Umbilical cord (tissue), 2 donors: ENCODE results near the gene ASIC4. TPM values are rescaled to one million over a fixed set of nuclear protein-coding genes. Genes with fewer than 3 reads are reported as not detected.

Source experiments
- DNase-seq: peaks from one replicate; pipeline ENCODE4 v3.0.0-alpha.2; 2015; ENCODE audit warnings: low spot score
- total RNA-seq: library from RNA; depleted of rRNA; stranded (reverse); fragments of >200 nt; gene quantifications from one replicate; pipeline ENCODE4 v1.2.3, GENCODE V29; 2014; ENCODE audit warnings: low replicate concordance; ENCODE audit not compliant: insufficient read depth

The ASIC4 gene
- total RNA-seq, 1 donor from 2014 or later, result 0.96 TPM

DNA sequence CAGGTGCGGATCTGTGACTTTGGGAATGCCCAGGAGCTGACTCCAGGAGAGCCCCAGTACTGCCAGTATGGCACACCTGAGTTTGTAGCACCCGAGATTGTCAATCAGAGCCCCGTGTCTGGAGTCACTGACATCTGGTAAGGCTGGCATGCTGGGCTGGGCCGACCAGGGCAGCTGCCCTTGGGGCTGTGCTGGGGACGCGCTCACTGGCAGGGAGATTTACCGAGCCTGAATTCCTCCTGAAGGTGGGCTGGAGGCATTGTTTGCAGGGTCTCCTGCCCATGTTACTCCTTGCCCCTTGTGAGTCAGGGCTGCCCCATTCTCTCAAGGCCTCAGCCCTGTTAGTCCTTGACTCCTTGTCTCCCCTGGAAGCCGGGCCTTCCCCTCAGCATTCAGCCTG, 34.3 kb upstream of the ASIC4 start:
- no peak for DNase-seq

DNA sequence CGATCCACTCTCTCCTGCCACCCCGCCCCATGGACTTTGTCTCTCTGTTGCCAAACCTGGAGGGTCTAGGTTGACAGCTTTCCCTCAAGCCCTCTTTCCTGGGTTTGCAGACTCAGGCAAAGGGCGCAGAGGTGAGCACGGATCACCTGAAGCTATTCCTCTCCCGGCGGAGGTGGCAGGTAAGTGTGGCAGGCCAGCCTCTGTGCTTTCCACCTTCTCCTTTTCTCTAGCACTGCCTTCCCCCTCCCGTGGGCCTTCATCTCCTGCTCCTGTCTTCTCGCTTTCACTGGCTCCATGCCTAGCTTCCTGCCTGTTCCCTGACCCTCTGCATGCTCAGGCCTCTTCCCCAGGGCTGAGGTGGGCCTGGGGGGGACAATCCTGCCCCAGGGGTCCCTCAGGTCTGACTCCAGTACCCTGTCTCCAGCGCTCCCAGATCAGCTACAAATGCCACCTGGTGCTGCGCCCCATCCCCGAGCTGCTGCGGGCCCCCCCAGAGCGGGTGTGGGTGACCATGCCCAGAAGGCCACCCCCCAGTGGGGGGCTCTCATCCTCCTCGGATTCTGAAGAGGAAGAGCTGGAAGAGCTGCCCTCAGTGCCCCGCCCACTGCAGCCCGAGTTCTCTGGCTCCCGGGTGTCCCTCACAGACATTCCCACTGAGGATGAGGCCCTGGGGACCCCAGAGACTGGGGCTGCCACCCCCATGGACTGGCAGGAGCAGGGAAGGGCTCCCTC, 31.4 kb upstream of the ASIC4 start:
- no peak for DNase-seq

DNA sequence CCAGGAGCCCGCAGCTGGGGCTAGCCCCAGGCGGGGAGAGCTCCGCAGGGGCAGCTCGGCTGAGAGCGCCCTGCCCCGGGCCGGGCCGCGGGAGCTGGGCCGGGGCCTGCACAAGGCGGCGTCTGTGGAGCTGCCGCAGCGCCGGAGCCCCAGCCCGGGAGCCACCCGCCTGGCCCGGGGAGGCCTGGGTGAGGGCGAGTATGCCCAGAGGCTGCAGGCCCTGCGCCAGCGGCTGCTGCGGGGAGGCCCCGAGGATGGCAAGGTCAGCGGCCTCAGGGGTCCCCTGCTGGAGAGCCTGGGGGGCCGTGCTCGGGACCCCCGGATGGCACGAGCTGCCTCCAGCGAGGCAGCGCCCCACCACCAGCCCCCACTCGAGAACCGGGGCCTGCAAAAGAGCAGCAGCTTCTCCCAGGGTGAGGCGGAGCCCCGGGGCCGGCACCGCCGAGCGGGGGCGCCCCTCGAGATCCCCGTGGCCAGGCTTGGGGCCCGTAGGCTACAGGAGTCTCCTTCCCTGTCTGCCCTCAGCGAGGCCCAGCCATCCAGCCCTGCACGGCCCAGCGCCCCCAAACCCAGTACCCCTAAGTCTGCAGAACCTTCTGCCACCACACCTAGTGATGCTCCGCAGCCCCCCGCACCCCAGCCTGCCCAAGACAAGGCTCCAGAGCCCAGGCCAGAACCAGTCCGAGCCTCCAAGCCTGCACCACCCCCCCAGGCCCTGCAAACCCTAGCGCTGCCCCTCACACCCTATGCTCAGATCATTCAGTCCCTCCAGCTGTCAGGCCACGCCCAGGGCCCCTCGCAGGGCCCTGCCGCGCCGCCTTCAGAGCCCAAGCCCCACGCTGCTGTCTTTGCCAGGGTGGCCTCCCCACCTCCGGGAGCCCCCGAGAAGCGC, 30.6 kb upstream of the ASIC4 start:
- peak; percentile 58 for DNase-seq

DNA sequence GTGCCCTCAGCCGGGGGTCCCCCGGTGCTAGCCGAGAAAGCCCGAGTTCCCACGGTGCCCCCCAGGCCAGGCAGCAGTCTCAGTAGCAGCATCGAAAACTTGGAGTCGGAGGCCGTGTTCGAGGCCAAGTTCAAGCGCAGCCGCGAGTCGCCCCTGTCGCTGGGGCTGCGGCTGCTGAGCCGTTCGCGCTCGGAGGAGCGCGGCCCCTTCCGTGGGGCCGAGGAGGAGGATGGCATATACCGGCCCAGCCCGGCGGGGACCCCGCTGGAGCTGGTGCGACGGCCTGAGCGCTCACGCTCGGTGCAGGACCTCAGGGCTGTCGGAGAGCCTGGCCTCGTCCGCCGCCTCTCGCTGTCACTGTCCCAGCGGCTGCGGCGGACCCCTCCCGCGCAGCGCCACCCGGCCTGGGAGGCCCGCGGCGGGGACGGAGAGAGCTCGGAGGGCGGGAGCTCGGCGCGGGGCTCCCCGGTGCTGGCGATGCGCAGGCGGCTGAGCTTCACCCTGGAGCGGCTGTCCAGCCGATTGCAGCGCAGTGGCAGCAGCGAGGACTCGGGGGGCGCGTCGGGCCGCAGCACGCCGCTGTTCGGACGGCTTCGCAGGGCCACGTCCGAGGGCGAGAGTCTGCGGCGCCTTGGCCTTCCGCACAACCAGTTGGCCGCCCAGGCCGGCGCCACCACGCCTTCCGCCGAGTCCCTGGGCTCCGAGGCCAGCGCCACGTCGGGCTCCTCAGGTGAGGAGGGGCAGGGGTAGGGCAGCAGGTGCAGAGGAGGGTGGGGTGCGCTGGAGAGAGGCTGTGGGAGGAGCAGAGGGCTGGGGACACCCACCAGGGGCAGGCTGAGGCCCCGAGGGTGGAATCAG, 29.7 kb upstream of the ASIC4 start:
- no peak for DNase-seq

DNA sequence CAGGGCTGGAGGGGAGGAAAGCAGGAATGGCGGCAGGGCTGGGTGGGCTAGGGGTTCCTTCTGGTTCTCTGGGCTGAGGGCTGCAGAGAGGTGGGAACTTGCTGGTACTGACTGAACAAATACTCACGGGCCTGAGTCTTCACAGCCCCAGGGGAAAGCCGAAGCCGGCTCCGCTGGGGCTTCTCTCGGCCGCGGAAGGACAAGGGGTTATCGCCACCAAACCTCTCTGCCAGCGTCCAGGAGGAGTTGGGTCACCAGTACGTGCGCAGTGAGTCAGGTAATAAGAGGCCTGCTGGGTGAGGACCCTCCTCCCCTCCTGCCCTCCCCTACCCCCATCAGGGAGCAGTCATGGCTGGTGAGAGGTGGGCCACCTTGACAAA, 29.1 kb upstream of the ASIC4 start:
- DNase-seq, result no peak

DNA sequence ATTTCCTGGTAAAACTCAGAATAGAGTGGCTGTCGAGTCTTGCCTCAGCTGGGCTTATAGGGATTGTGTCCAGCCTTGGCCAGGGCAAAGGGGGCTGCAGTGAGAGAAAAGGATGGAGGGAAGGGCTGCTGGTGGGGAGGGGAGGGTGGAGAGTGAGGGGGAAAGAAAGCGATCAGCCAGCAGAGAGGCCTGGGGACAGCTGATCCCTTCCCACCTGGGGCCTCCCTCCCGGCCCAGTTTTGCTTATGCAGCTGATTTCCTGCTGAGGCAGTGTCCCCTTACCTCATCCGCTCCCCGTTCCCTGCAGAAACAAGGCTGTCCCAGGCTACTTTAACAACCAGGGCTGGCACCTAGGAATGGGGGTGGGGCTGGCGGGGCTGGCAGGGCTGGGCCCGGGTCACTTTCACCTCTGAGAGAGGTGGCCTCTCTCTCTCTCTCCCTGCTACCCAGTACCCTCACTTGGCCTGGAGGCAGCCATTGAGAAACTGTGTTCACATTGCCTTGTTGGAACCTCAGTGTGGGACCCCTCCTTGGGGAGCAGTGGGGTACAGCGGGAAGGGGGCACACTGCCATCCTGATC, 27.8 kb upstream of the ASIC4 start:
- no peak for DNase-seq

DNA sequence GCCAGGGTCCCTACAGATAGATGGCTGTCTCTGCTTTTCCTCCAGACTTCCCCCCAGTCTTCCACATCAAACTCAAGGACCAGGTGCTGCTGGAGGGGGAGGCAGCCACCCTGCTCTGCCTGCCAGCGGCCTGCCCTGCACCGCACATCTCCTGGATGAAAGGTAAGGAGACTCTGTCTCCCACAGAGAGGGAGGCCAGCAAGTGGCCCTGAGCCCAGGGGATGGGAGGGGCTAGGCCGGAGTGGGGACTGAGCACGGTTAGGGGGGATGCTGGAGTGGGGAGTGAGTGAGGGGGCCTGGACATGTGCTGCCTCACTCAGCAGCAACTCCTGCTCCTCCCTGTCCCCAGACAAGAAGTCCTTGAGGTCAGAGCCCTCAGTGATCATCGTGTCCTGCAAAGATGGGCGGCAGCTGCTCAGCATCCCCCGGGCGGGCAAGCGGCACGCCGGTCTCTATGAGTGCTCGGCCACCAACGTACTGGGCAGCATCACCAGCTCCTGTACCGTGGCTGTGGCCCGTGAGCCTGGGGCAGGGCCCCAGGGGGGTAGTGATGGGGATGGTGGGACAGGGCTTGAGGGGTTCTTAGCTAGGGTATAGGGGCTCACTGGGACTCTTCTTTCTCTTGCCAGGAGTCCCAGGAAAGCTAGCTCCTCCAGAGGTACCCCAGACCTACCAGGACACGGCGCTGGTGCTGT, 26.0 kb upstream of the ASIC4 start:
- DNase-seq, result no peak

DNA sequence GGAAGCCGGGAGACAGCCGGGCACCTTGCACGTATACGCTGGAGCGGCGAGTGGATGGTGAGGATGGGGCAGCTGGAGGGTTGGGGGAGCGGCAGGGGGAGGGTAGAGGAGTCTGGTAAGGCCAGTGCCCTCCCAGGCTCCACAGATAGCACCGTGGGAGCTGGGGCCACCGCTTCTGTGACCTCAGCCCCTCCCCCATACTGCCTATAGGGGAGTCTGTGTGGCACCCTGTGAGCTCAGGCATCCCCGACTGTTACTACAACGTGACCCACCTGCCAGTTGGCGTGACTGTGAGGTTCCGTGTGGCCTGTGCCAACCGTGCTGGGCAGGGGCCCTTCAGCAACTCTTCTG, 25.5 kb upstream of the ASIC4 start:
- DNase-seq, result no peak

DNA sequence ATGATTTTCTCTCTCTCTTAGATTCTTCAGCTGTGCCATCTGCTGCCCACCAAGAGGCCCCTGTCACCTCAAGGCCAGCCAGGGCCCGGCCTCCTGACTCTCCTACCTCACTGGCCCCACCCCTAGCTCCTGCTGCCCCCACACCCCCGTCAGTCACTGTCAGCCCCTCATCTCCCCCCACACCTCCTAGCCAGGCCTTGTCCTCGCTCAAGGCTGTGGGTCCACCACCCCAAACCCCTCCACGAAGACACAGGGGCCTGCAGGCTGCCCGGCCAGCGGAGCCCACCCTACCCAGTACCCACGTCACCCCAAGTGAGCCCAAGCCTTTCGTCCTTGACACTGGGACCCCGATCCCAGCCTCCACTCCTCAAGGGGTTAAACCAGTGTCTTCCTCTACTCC, 25.0 kb upstream of the ASIC4 start:
- no peak for DNase-seq

DNA sequence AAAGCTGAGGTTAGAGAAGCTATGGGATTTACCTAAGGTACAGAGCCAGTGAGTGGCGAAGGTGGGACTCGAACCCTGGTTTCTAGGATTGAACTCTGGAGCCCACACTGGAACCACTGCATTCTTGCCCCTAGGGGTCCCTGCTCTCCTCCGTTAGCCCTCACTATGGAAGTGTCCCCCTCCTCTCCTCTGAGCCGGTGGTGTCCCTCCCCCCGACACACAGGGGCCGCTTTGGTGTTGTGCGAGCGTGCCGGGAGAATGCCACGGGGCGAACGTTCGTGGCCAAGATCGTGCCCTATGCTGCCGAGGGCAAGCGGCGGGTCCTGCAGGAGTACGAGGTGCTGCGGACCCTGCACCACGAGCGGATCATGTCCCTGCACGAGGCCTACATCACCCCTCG, 24.1 kb upstream of the ASIC4 start:
- DNase-seq, result no peak

DNA sequence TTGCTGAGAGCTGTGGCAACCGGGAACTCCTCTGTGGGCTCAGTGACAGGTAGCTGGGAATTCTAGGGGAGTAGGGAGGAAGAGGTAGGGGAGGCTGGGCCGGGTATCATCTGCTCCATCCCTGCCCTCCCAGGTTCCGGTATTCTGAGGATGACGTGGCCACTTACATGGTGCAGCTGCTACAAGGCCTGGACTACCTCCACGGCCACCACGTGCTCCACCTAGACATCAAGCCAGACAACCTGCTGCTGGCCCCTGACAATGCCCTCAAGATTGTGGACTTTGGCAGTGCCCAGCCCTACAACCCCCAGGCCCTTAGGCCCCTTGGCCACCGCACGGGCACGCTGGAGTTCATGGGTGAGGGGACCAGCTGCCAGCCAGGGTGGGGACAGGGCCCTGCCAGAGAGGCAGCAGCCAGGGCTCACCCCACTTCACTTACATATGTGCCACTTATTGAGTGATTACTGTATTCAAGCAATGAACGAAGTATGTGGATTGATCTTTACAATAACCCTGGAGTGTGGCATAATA, 23.6 kb upstream of the ASIC4 start:
- no peak for DNase-seq

DNA sequence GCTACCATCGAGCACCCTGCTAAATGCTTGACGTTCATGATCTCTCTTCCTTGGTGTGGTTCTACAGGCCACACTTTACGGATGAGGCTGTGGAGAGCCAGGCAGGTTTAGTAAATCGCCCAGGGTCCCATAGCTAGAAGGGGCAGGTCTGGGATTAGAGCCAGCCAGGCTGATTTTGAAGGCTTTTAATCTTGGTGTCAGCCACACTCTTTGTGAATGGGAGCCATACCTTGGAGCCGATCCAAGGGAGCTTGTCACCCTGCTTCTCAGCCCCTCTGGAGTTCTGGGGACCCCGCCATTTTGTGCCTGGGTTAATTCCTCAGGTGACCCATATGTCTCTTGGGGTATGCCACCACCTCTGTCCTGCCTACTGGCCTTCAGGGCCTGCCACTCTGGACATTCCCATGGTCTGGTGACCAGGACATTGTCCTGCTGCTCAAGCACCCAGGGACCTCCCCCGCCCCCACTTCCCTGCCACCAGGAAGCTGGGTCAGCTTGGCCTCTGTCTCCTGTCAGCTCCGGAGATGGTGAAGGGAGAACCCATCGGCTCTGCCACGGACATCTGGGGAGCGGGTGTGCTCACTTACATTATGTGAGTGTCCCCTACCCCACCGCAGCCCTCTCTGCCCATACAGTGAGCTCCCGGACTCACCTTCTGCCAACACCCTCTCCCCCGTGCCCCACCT, 22.9 kb upstream of the ASIC4 start:
- no peak for DNase-seq

DNA sequence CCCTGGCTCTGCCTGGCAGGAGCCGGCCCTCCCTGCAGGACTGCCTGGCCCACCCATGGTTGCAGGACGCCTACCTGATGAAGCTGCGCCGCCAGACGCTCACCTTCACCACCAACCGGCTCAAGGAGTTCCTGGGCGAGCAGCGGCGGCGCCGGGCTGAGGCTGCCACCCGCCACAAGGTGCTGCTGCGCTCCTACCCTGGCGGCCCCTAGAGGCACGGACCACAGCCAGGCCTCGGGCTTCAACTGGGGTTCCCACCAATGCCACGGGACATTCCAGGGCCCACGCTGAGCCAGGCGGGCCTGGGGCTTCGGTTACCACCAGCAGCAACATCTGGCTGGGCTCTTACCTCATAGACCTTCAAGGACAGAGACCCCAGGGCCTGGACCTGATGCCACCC, 21.7 kb upstream of the ASIC4 start:
- DNase-seq, result no peak

DNA sequence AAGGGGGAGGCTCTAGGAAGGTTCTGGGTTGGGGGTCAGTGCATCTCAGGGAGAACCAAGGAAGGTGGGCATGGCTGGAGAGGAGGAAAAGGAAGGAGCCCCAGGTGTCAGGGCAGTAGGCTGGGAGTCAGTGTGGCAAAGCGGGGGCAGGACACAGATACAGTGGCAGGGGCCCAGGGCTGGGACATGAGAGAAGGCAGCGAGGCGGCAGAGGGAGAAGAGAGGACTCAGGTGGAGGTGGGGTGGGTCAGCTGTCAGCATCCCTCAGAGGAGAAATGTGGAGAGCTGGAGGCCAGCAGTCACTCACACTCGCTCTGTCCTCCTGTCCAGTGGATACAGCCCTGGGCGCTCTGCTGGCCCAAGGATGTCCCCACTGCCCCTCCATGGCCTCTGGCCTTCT, 21.2 kb upstream of the ASIC4 start:
- DNase-seq, result no peak

DNA sequence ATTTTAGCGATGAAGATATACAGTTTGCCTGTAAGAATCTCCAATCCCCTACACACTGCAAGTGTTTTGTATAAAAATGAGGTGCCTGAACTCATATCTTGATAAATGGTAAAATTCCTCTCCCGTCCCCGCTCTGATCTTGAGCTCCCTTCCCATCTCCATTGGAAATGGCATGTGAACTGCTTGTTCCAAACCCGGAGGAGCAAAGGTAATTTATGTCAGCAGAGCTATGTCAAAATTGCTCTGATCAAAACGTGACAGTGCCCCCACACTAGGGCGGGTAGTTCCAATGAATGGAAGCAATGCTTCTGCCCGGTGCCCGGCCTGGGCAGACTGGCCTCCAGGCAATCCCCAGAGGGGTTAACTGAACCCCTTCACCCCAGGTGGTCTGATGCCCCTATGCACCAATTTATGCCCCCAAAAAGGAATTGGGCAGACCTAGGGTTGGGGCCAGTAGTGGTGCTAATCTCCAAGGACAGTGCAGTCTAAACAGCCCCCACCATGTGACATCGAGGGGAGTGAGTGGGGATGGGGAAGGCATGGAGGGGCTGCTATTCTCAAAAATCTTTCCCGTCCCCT, 19.2 kb upstream of the ASIC4 start:
- no peak for DNase-seq

DNA sequence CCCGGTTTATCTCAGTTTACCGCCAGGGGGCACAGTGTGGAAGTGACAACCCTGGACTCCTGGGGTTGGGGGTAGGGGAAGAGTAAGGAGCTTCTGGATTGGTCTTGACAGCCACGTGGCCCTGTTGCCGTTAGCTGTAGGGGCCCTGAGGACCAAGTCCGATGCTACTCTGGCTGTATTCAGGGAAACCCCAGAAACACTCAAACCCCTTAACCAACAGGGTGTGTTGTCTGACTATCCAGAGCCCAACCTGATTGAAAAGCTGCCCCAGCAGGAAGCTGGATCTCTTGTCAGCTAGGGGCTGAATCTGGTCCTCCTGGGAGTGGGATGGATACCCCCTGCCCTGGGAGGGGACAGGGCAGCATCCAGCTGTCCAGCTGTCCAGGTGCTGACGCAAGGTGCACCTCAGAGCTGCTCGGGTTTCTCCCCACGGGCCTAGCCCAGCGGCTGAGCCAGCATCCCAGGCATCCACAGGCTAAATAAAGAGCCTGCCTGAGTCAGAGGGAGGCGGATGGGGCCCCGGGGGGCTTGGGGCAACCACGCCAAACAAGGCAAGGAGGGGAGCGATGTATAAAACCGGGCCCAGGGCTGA, 18.7 kb upstream of the ASIC4 start:
- peak; percentile 84 for DNase-seq

DNA sequence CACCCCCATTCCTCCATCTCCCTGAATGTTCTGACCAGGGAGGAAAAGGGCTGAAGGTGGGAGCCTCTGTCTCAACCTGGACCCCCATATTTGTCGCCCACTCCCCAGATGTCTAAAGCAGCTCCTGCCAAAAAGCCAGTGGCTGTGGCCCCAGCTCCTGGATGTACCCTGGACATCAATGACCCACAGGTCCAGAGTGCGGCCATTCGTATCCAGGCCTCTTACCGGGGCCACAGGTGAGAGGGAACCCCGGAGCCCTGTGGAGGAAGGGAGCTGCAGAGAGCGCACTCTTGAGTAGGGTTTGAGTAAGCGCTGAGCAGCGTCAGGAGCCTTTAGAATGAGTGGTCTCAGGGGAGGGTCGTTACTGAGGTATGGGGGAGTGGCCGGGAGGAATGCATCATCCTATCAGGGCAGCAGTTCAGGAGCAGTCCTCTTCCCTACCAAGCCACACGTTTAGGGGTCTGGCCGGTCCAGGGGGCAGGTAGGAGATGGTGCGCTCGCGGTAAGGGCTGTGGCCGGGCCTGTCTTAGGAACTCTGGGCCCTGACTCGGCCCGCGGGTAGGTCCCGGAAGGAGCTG, 17.9 kb upstream of the ASIC4 start:
- DNase-seq, result no peak

DNA sequence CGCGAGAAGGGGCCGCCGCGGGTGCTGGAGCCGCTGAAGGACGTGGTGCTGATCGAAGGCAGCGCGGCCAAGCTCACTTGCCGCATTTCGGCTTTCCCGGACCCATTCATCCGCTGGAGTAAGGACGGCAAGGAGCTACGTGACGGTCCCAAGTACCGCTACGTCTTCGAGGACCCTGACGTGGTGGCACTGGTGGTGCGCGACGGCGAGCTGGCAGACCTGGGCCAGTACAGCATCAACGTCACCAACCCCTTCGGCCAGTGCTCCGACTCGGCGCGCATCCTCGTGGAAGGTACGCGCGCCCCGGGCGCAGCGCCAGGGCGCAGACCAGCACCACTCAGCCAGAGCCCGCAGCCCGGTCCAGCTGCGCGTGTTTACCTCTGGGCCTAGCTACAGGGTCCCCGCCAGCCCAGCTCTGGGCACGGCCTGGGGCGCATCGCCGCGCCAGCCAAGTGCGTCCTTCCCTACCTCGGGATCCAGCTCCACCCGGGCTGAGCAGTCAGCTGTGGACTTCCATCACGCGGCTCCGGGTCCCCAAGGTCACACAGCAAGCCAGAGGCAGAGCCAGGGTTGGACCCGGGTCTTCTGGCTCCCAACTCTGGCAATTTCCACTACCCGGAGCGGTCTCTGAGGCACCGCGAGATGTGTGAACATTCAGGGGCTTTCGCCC, 17.3 kb upstream of the ASIC4 start:
- no peak for DNase-seq
